ENCODE results near the gene PRDM11.

DNA sequence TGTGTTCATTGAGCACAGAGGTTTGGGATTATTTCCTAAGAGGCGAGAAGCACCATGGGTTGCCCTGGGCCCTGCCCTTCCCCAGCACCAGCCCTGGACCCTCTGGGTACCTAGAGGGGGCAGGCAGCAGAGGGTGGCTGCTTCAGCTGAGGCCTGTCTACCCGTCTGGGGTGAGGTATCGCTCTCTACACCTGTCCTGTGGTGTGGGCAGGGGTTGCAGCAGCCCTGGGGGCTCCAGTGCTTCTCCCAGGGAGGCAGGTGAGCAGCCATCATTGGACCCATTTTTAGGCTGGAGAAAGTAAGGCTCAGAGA lies 15.6 kb downstream of the PRDM11 start:
- TF ChIP-seq, protein P1, sequence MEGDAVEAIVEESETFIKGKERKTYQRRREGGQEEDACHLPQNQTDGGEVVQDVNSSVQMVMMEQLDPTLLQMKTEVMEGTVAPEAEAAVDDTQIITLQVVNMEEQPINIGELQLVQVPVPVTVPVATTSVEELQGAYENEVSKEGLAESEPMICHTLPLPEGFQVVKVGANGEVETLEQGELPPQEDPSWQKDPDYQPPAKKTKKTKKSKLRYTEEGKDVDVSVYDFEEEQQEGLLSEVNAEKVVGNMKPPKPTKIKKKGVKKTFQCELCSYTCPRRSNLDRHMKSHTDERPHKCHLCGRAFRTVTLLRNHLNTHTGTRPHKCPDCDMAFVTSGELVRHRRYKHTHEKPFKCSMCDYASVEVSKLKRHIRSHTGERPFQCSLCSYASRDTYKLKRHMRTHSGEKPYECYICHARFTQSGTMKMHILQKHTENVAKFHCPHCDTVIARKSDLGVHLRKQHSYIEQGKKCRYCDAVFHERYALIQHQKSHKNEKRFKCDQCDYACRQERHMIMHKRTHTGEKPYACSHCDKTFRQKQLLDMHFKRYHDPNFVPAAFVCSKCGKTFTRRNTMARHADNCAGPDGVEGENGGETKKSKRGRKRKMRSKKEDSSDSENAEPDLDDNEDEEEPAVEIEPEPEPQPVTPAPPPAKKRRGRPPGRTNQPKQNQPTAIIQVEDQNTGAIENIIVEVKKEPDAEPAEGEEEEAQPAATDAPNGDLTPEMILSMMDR (IDR thresholded peaks at IDR 0.05): no peak
- no peak for TF ChIP-seq POLR2A (IDR thresholded peaks at IDR 0.05)

Measured in body of pancreas (tissue), 4 donors.